DMS114 treated with DMSO at 0.1 percent for 48 hours (cell line): ENCODE measurements around the gene NXN.
"Not testable (repeated sequence)": the region's sequence is repeated elsewhere in the genome, so short reads cannot be mapped to it uniquely, and the experiment has no call there.

Experiments used
- DNase-seq: peaks from one replicate; lab custom pipeline; 2025; ENCODE audit not compliant: unreplicated experiment; lab: John Stamatoyannopoulos, UW

Gene NXN

GRCh38 chr17:804541-805435 is 174.8 kb downstream of the NXN start:
- no peak for DNase-seq

GRCh38 chr17:802901-803881 is 176.4 kb downstream of the NXN start:
- DNase-seq: no peak

- DNase-seq: no peak
Observed at GRCh38 chr17:802481-802880, 177.1 kb downstream of the NXN start.

- DNase-seq: no peak
Observed at GRCh38 chr17:801660-802059, 177.9 kb downstream of the NXN start.

GRCh38 chr17:800446-801242 is 178.9 kb downstream of the NXN start:
- no peak for DNase-seq

- DNase-seq: no peak
Observed at GRCh38 chr17:799261-799660, 180.3 kb downstream of the NXN start.

GRCh38 chr17:798246-798645 is 181.3 kb downstream of the NXN start:
- no peak for DNase-seq

GRCh38 chr17:797236-797840 is 182.2 kb downstream of the NXN start:
- no peak for DNase-seq

GRCh38 chr17:796609-797008 is 183.0 kb downstream of the NXN start:
- no peak for DNase-seq

- DNase-seq: no peak
Observed at GRCh38 chr17:795721-796120, 183.9 kb downstream of the NXN start.

- DNase-seq: no peak
Observed at GRCh38 chr17:795276-795675, 184.3 kb downstream of the NXN start.

- DNase-seq: peak; percentile 34
Observed at GRCh38 chr17:794876-795275, 184.7 kb downstream of the NXN start.

GRCh38 chr17:792277-792676 is 187.3 kb downstream of the NXN start:
- peak; percentile 9 for DNase-seq

- DNase-seq: no peak
Observed at GRCh38 chr17:791829-792228, 187.7 kb downstream of the NXN start.

- not testable (repeated sequence) for DNase-seq
Observed at GRCh38 chr17:790874-791247, 188.7 kb downstream of the NXN start.

GRCh38 chr17:789931-790873 is 189.4 kb downstream of the NXN start:
- DNase-seq: not testable (repeated sequence)

- no peak for DNase-seq
Observed at GRCh38 chr17:789160-789840, 190.3 kb downstream of the NXN start.

GRCh38 chr17:788551-788950 is 191.0 kb downstream of the NXN start:
- DNase-seq: no peak

GRCh38 chr17:787641-788221 is 191.8 kb downstream of the NXN start:
- no peak for DNase-seq
